Mesenchymal stem cell (in vitro differentiated cells and primary cell): ENCODE measurements around the gene TES.

Experiments
- DNase-seq: peaks from one replicate; pipeline ENCODE4 v3.0.0-alpha.2; 2013
- H2AFZ ChIP-seq: one replicate; pipeline ENCODE4 v1.6.1; 2013; ENCODE audit warnings: low read depth, mild to moderate bottlenecking, control low read depth, inconsistent platforms, low read length, moderate library complexity
- H2AK5ac ChIP-seq: 2 replicates; pipeline ENCODE4 v1.6.1; 2013; ENCODE audit warnings: low read length, moderate library complexity, mild to moderate bottlenecking, inconsistent platforms; ENCODE audit not compliant: severe bottlenecking
- H2BK120ac ChIP-seq: one replicate; pipeline ENCODE4 v1.6.1; 2013; ENCODE audit warnings: low read depth, mild to moderate bottlenecking, inconsistent platforms, low read length, moderate library complexity
- H2BK12ac ChIP-seq, 2 experiments: one replicate each; pipeline ENCODE4 v1.6.1; 2013; ENCODE audit warnings: inconsistent platforms in 2 of 2, low read length in 2 of 2, mild to moderate bottlenecking in 2 of 2, moderate library complexity in 2 of 2, control low read depth in 1 of 2
- H2BK15ac ChIP-seq: one replicate; pipeline ENCODE4 v1.6.1; 2013; ENCODE audit warnings: mild to moderate bottlenecking, low read depth, inconsistent platforms; ENCODE audit not compliant: poor library complexity, severe bottlenecking
- H2BK5ac ChIP-seq: 2 replicates; pipeline ENCODE4 v1.6.1; 2013; ENCODE audit warnings: low read depth, mild to moderate bottlenecking, low read length, control low read depth, inconsistent platforms; ENCODE audit not compliant: poor library complexity, severe bottlenecking
- H3K14ac ChIP-seq, 2 experiments: one replicate each; pipeline ENCODE4 v1.6.1; 2013; ENCODE audit warnings: inconsistent platforms in 2 of 2, low read length in 2 of 2, control low read depth in 1 of 2, mild to moderate bottlenecking in 1 of 2, moderate library complexity in 1 of 2
- H3K18ac ChIP-seq, 2 experiments: one replicate each; pipeline ENCODE4 v1.6.1; 2013; ENCODE audit warnings: inconsistent platforms in 2 of 2, low read length in 2 of 2, control low read depth in 1 of 2, low read depth in 1 of 2, mild to moderate bottlenecking in 1 of 2
- H3K23ac ChIP-seq, 2 experiments: one replicate each; pipeline ENCODE4 v1.6.1; 2013; ENCODE audit warnings: inconsistent platforms in 2 of 2, low read length in 2 of 2, mild to moderate bottlenecking in 2 of 2, moderate library complexity in 2 of 2, control low read depth in 1 of 2
- H3K27ac ChIP-seq: 2 replicates; pipeline ENCODE4 v1.5.1; 2013; ENCODE audit warnings: mild to moderate bottlenecking, moderate library complexity, low read length, control low read depth, inconsistent platforms; ENCODE audit not compliant: poor library complexity, severe bottlenecking
- H3K27me3 ChIP-seq, 2 experiments: 2 replicates each; pipeline versions ENCODE4 v1.6.1 to v1.7.0; 2013; ENCODE audit warnings: low read length in 2 of 2, mild to moderate bottlenecking in 2 of 2, moderate library complexity in 2 of 2, control low read depth in 1 of 2, inconsistent platforms in 1 of 2; ENCODE audit not compliant: control insufficient read depth in 1 of 2, insufficient read depth in 1 of 2
- H3K36me3 ChIP-seq, 2 experiments: 2 replicates each; pipeline versions ENCODE4 v1.6.1 to v1.7.0; 2013; ENCODE audit warnings: low read length in 2 of 2, control low read depth in 1 of 2, inconsistent platforms in 1 of 2, low read depth in 1 of 2, mild to moderate bottlenecking in 1 of 2; ENCODE audit not compliant: insufficient read depth in 2 of 2, control insufficient read depth in 1 of 2
- H3K4ac ChIP-seq, 2 experiments: one replicate each; pipeline ENCODE4 v1.6.1; 2013; ENCODE audit warnings: inconsistent platforms in 2 of 2, low read length in 2 of 2, mild to moderate bottlenecking in 2 of 2, moderate library complexity in 2 of 2, control low read depth in 1 of 2, low read depth in 1 of 2
- H3K4me1 ChIP-seq: 2 replicates; pipeline ENCODE4 v1.6.1; 2013; ENCODE audit warnings: low read depth, low read length, control low read depth; ENCODE audit not compliant: control insufficient read depth, insufficient read depth
- H3K4me2 ChIP-seq: 2 replicates; pipeline ENCODE4 v1.6.1; 2013; ENCODE audit warnings: low read length, mild to moderate bottlenecking, inconsistent platforms; ENCODE audit not compliant: poor library complexity, severe bottlenecking
- H3K4me3 ChIP-seq, 2 experiments: 2 replicates each; pipeline versions ENCODE4 v1.5.1 to v1.7.0; 2013; ENCODE audit warnings: low read length in 2 of 2, mild to moderate bottlenecking in 2 of 2, control low read depth in 1 of 2, low read depth in 1 of 2; ENCODE audit not compliant: insufficient read depth in 1 of 2
- H3K79me1 ChIP-seq: replicated peaks from 2 replicates; pipeline ENCODE4 v1.6.1; 2013; ENCODE audit warnings: mild to moderate bottlenecking, control low read depth, low read length, inconsistent platforms; ENCODE audit not compliant: poor library complexity, severe bottlenecking
- H3K9ac ChIP-seq: 2 replicates; pipeline ENCODE4 v1.7.0; 2013; ENCODE audit warnings: mild to moderate bottlenecking, low read length, moderate library complexity
- H3K9me3 ChIP-seq: 2 replicates; pipeline ENCODE4 v1.7.0; 2013; ENCODE audit warnings: mild to moderate bottlenecking, low read length; ENCODE audit not compliant: control insufficient read depth
- H4K8ac ChIP-seq: one replicate; pipeline ENCODE4 v1.6.1; 2013; ENCODE audit warnings: inconsistent platforms, mild to moderate bottlenecking, low read length, moderate library complexity
- H4K91ac ChIP-seq: one replicate; pipeline ENCODE4 v1.6.1; 2013; ENCODE audit warnings: mild to moderate bottlenecking, low read length, inconsistent platforms
- WGBS: methylation state at CpG from one replicate; pipeline ENCODE4 v1.1.7; 2013; ENCODE audit warnings: mixed read lengths; 5-methylcytosine and 5-hydroxymethylcytosine counted together

The TES gene

GRCh38 chr7:116306409-116307048, 96.2 kb downstream of the TES start:
- 91% methylated on average over 1 of the region's 2 CpGs for whole genome bisulfite sequencing
- Histone ChIP-seq H2BK12ac (no peak overlapping the region), H4K91ac (no peak overlapping the region), H3K9ac (no peak overlapping the region), H3K27ac (no peak overlapping the region), H2BK120ac (no peak overlapping the region), H2AK5ac (no peak overlapping the region), H3K79me1 (peaks cover 2% of the 10 kb centered on the region), H3K4ac (no peak overlapping the region), H3K9me3 (no peaks in the 10 kb centered on the region), H2AFZ (no peak overlapping the region), H4K8ac (no peak overlapping the region), H2BK15ac (no peak overlapping the region), H3K23ac (no peak overlapping the region), H3K27me3 (no peaks in the 10 kb centered on the region), H3K4me3 (no peak overlapping the region), H3K4me1 (no peaks in the 10 kb centered on the region), H3K36me3 (no peaks in the 10 kb centered on the region), H3K4me2 (no peak overlapping the region), H3K18ac (no peak overlapping the region), H3K14ac (no peak overlapping the region), H2BK5ac (no peak overlapping the region)
- no peak for DNase-seq

GRCh38 chr7:116307253-116307652, 96.9 kb downstream of the TES start:
- H3K4me1 ChIP-seq, result no peaks in the 10 kb centered on the region

More at GRCh38 chr7:116307253-116307652, 96.9 kb downstream of the TES start:
- Histone ChIP-seq H2BK12ac (no peak overlapping the region), H3K9me3 (no peaks in the 10 kb centered on the region), H3K18ac (no peak overlapping the region), H3K79me1 (peaks cover 2% of the 10 kb centered on the region), H3K14ac (no peak overlapping the region), H3K36me3 (no peaks in the 10 kb centered on the region), H3K4ac (no peak overlapping the region), H3K4me3 (no peak overlapping the region), H2AFZ (no peak overlapping the region), H4K8ac (no peak overlapping the region), H2BK120ac (no peak overlapping the region), H4K91ac (no peak overlapping the region), H3K4me2 (no peak overlapping the region), H3K23ac (no peak overlapping the region), H2BK15ac (no peak overlapping the region), H3K27me3 (no peaks in the 10 kb centered on the region), H2BK5ac (no peak overlapping the region), H3K9ac (no peak overlapping the region), H2AK5ac (no peak overlapping the region), H3K27ac (no peak overlapping the region)
- DNase-seq, result no peak
